Jurkat, Clone E6-1 (cell line): ENCODE measurements around the gene SLC48A1.
A peak's percentile ranks its signal among the peaks of the same experiment; 100 is the strongest.
"Not testable (repeated sequence)": the region's sequence is repeated elsewhere in the genome, so short reads cannot be mapped to it uniquely, and the experiment has no call there.

Source experiments
- DNase-seq: peaks from one replicate; pipeline ENCODE4 v3.0.0-alpha.2; 2011; ENCODE audit warnings: low read depth, low spot score
- H3K4me3 ChIP-seq: 2 replicates; pipeline ENCODE4 v1.5.1; 2011; ENCODE audit warnings: mild to moderate bottlenecking, low read length, control low read depth, moderate library complexity

The SLC48A1 gene

DNA sequence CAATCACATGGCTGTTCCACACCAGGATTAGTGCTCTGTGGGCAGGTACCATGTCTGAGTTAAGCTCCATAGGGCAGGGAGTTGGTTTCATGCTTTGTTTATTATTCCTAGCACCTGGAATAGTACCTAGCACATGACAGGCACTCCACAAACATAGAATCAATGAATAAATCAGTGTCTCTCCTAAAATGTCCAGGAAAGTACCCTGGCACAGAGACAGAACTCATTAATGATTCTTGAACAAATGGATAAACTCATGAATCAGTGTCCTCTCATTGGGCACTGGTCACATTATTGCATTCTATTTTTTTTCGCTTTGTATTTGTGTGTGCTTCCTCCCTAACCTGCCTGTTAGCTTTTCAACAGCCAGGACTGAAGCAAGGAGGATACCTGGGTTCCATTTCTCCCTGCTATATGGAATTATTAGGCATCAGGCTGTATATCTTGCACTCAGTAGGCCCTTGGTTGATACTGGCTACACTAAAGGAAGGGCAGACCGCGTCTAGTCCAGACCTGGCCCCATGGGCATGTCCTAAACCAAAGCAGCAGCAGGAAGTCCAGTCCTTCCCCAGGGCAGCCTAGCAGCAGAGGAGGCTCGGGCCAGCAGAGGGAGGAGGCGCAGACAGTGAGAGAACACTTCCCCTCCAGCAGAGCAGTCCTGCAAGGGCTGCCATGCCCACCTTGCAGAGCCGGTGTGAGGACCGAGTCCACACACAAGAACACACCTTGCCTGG is 28.3 kb downstream of the SLC48A1 start:
- no peak for DNase-seq
- no peak overlapping the region for H3K4me3 ChIP-seq

- no peak overlapping the region for H3K4me3 ChIP-seq
- no peak for DNase-seq
Observed at GRCh38 chr12:47801904-47802246, 28.8 kb downstream of the SLC48A1 start.

GRCh38 chr12:47802312-47802711 is 29.3 kb downstream of the SLC48A1 start:
- no peak overlapping the region for H3K4me3 ChIP-seq

DNA sequence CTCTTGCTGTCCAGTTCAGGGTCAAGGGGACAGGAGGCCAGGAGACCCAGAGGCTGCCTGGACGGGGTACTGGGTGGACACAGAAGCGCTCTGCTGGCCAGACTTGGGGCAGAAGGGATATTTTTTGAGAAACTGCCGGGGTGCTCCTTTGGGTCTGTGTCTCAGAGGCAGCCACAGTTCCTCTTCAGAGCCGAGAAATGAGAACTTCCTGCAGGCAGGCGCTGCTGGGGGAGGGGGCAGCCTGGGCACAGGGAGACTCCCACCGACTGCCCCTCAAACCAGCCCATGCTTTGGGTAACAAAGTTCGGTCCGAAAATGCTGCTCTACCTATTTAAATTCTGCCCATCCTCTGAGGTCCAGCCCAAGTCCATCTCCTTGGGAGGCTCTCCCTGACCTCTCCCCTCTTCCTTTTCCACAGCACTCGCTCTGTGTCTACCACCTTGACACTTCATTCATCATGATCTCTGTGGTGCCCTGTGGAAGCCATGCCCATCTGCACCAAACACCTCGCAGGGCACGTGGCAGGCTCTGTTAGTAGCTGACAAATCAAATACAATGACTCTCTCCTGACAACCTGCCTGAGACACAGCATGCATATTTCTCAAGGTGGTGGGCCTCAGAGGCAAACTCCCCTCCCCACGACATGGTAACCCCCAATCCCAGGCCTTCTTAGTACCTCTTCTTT is 30.3 kb downstream of the SLC48A1 start:
- DNase-seq, result no peak
- no peak overlapping the region for H3K4me3 ChIP-seq

More at GRCh38 chr12:47802312-47802711, 29.3 kb downstream of the SLC48A1 start:
- DNase-seq, result no peak

DNA sequence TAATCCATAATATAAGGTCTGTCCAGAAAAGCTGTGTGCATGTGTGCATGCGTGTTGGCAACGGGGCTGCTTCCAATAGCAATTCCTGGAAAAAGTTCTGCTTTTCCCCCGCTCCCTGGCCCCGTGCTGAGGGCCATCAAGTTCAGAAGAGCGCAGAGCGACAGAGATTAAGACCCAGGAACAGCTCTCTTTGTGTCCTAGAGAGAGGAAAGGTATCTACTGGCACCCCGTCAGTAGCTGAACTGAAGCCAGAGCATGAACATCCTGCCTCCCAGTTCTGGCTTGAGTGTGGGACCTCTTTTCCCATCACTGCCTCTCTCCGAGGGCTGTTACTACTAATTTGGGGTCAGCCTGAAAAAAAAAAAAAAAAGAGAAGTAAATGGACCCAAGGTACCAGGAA is 31.1 kb downstream of the SLC48A1 start:
- H3K4me3 ChIP-seq, result no peak overlapping the region
- DNase-seq, result no peak

- no peak overlapping the region for H3K4me3 ChIP-seq
- no peak for DNase-seq
Observed at GRCh38 chr12:47805417-47805816, 32.4 kb downstream of the SLC48A1 start.

DNA sequence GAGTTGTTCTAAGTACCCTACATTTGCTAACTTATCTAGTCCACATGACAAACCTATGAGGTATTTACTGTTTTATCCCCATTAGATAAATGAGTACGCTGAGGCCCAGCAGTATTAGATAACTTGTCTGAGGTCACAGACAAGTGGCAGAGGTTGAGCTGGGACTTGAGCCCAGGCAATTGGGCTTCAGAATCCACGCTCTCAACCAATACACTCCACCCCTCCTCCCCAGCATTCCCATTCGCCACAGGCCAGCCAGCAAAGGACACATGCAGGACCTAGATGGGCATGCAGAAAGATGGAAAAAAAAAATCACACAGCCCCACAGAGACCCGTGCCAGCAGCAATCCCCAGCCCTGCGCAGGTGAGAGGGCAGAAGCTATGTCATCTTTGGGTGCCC is 34.3 kb downstream of the SLC48A1 start:
- H3K4me3 ChIP-seq, result no peak overlapping the region
- no peak for DNase-seq

DNA sequence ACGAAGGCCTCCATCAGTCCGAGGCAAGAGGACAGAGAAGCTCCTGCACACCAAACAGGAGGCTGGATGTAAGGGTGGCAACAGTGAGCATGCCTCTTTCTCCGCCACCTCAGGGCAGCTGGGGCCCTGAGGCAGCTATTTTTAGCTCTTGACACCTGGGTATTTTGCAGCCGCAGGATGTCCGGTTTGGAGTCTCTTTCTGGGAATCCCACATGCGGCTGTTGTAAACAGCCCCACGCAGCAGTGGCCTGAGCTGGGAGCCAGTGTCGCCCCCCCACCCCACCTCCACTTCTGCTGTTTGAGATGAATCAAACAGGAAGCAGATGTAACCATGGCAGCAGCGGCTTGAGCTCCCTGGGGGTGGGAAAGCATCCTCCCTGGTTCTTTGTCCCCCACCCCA is 35.0 kb downstream of the SLC48A1 start:
- peak overlapping the region; percentile 34 for H3K4me3 ChIP-seq
- peak; percentile 81 for DNase-seq

GRCh38 chr12:47808574-47809365 is 35.7 kb downstream of the SLC48A1 start:
- peak overlapping the region; percentile 34 for H3K4me3 ChIP-seq
- DNase-seq, result no peak

DNA sequence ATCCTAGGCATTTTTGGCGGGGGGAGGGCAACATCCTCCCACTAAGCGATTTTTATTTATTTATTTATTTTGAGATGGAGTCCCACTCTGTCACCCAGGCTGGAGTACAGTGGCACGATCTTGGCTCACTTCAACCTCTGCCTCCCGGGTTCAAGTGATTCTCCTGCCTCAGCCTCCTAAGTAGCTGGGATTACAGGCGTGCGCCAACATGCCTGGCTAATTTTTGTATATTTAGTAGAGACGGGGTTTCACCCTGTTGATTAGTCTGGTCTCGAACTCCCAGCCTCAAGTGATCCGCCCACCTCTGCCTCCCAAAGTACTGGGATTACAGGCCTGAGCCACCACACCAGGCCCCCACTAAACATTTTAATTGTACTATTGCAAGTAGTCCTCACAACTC is 36.5 kb downstream of the SLC48A1 start:
- DNase-seq, H3K4me3 ChIP-seq: not testable (repeated sequence)

GRCh38 chr12:47811072-47811396 is 38.0 kb downstream of the SLC48A1 start:
- no peak for DNase-seq
- H3K4me3 ChIP-seq, result peak overlapping the region; percentile 13

DNA sequence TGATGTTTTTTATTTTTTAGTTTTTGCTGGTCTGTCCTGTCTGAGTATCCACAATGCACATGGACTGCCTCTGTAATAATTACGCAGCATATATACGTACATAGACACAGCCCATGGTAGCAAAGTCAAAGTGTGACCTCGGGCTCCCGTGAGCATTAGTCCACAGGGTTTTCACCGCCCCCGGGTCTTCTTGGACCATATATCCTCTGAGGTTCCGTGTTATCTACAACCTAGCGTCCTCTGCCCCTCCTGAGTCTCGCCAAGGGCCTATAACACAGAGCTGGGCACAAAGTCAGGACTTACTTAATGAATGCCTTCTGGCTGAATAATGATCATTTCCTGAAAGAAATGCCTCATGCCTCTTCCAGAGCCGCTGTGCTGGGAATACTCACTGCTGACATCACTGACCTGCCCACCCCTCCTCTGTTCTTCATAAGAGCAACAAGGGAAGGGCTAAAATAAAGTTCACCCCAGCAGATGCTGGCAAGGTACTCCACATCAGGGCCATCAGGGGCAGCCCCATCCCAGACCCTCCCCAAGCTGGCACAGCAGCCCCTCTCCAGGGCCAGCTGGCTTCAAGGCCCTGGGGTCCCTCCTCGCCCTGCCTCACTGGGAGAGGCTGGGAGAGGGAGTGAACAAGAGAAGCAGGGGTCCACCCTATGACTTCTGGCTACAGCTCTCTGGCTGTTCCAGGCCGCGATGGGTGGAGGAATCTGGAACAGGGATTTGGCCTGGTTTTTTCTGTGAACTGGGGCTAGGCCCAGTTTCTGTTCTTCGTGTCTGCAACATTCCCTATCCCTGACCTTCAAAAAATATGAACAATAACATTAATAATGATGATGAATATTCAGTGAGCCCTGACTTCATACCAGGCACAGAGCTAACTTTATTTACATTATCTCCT is 38.8 kb downstream of the SLC48A1 start:
- H3K4me3 ChIP-seq, result peak overlapping the region; percentile 72
- no peak for DNase-seq

GRCh38 chr12:47812797-47813510 is 39.9 kb downstream of the SLC48A1 start:
- peak; percentile 92 for DNase-seq
- peak overlapping the region; percentile 72 for H3K4me3 ChIP-seq

- H3K4me3 ChIP-seq, result peak overlapping the region; percentile 72
- no peak for DNase-seq
Observed at GRCh38 chr12:47813511-47814196, 40.6 kb downstream of the SLC48A1 start.

DNA sequence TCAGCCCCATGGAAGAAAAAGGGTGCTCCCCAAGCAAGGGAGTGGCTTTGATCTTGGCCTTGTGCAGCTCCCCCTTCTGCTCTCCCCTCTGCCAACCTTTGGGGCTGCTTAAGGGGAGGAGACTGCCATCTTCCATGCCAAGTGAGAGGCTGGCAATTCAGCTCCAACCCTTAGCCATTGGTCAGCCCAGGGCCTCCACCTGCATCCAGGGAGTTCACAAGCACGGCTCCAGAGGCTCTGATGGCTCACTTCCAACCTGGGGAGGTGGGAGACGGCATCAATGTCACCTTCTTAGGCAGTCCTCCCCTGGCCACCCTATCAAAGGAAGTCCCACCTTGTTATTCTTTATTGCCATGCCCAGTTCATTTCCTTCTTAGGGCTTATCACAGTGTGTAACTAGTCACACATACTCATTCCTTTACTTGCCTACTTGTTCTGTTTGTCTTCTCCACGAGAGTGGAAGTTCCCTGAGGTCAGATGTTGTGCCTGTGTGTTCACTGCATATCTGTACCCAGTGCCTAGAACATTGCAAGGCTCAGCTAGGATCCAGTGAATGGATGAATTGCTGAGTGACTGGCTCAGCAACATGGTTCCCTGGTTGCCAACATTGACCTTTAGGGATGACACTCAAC is 41.6 kb downstream of the SLC48A1 start:
- DNase-seq, result no peak
- H3K4me3 ChIP-seq, result peak overlapping the region; percentile 72; the same call in 1 of the 2 replicates

GRCh38 chr12:47815447-47815846 is 42.4 kb downstream of the SLC48A1 start:
- DNase-seq, H3K4me3 ChIP-seq: not testable (repeated sequence)

GRCh38 chr12:47816403-47817271 is 43.6 kb downstream of the SLC48A1 start:
- H3K4me3 ChIP-seq, result peak overlapping the region; percentile 81
- no peak for DNase-seq
